ENCODE data around the gene PDZD4.

DNA sequence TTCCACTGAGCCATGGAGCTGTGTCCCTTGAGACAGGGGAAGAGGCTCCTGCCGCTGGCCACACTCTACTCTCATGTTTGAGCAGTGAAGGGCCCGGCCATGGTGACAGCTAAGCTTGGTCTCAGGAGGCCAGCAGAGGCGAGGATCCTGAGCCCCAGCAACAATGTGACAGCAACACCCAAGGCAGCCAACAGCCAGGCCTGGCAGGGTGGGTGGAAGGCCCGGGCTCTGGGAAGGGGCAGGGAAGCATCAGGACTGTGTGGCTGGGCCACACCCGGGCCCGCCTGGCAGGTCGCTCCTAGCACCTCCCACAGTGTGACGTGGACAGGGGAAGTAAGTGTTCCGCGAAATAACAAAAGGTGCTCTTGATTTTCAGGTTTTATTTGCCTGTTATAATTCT lies 30.8 kb upstream of the PDZD4 start:
- TF ChIP-seq EZH2 (IDR thresholded peaks at IDR 0.05; ENCODE audit: insufficient read depth, poor library complexity, severe bottlenecking) (no peak), EZH2phosphoT487 (IDR thresholded peaks at IDR 0.05; ENCODE audit: insufficient read depth, low read depth) (no peak)

Measured in GM23248 (cell line).